SJSA1 (cell line): ENCODE results near the gene DERL3. TPM values are rescaled to one million over a fixed set of nuclear protein-coding genes. Genes with fewer than 3 reads are reported as not detected.

Experiments used
- DNase-seq, 2 experiments: peaks; one replicate each; pipeline ENCODE4 v3.0.0-alpha.2; 2015 to 2020; ENCODE audit warnings: low spot score in 2 of 2, low read depth in 1 of 2
- H3K27ac ChIP-seq: fragments of 250-450 bp; sonication (Bioruptor Pico); 2 replicates; pipeline ENCODE4 v1.5.1; 2020; ENCODE audit warnings: mild to moderate bottlenecking, moderate library complexity
- H3K27me3 ChIP-seq: fragments of 250-450 bp; sonication (Bioruptor Pico); replicated peaks from 2 replicates; pipeline ENCODE4 v1.5.1; 2020; ENCODE audit warnings: mild to moderate bottlenecking, moderate library complexity
- H3K36me3 ChIP-seq: fragments of 250-450 bp; sonication (Bioruptor Pico); 2 replicates; pipeline ENCODE4 v1.5.1; 2020; ENCODE audit warnings: mild to moderate bottlenecking
- H3K4me1 ChIP-seq: fragments of 250-450 bp; sonication (Bioruptor Pico); replicated peaks from 2 replicates; pipeline ENCODE4 v1.6.1; 2021; ENCODE audit warnings: mild to moderate bottlenecking
- H3K4me3 ChIP-seq: fragments of 250-450 bp; sonication (Bioruptor Pico); 2 replicates; pipeline ENCODE4 v1.5.1; 2020; ENCODE audit warnings: mild to moderate bottlenecking
- H3K9me3 ChIP-seq: fragments of 250-450 bp; sonication (Bioruptor Pico); replicated peaks from 2 replicates; pipeline ENCODE4 v1.5.1; 2020; ENCODE audit warnings: mild to moderate bottlenecking
- total RNA-seq: library from RNA; depleted of rRNA; stranded (reverse); fragments of >200 nt; shearing (Covaris generic); gene quantifications from 2 replicates; pipeline ENCODE4 v1.2.3, GENCODE V29; 2014; rRNA removed

DERL3 gene
- total RNA-seq, 1 experiment from 2014 or later: not detected

DNA sequence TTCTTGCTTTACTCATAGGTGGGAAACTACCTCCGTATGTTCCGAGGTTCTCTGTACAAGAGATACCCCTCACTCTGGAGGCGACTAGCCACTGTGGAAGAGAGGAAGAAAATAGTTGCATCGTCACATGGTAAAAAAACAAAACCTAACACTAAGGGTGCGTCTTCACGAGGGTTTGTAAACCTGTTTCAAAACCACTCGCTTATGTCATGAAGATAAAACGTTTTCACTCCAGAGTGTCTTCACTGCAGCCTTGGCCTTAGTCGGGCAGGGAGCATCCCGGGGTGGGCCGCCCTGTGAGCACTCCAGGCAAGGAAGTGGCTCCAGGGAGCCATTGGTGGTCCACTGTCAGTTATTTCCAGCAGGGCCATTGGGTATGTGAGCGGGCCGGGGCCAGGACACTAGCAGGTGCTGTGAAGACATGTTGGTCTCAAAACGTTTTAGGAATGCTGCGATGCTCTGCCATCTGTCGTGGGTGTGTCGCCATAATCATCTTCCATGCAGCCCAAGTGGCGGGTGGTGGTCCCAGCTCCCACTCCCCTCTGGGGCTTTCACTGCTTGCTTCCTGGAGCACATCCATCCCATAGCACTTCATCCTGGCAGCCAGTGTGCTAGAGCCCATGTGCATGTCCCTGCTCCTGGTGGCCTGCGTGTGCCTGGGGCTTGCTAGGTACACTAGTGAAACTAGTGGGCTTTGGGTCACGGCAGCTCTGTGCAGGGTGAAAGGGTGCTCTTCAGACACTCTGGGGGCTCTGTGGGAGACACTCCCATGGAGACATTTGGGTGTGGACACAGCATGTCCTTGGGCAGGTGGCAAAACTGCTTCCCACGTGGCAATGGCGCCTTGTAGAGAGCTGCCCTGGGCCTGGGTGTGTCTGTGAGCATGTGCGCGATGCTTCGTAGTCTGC lies 46.8 kb downstream of the DERL3 start:
- no peak for DNase-seq
- Histone ChIP-seq H3K4me1 (peaks cover 39% of the 10 kb centered on the region), H3K27me3 (no peaks in the 10 kb centered on the region), H3K27ac (no peak overlapping the region; the same call in 1 of the 2 replicates), H3K4me3 (no peak overlapping the region), H3K9me3 (no peaks in the 10 kb centered on the region), H3K36me3 (peaks cover 80% of the 10 kb centered on the region)

DNA sequence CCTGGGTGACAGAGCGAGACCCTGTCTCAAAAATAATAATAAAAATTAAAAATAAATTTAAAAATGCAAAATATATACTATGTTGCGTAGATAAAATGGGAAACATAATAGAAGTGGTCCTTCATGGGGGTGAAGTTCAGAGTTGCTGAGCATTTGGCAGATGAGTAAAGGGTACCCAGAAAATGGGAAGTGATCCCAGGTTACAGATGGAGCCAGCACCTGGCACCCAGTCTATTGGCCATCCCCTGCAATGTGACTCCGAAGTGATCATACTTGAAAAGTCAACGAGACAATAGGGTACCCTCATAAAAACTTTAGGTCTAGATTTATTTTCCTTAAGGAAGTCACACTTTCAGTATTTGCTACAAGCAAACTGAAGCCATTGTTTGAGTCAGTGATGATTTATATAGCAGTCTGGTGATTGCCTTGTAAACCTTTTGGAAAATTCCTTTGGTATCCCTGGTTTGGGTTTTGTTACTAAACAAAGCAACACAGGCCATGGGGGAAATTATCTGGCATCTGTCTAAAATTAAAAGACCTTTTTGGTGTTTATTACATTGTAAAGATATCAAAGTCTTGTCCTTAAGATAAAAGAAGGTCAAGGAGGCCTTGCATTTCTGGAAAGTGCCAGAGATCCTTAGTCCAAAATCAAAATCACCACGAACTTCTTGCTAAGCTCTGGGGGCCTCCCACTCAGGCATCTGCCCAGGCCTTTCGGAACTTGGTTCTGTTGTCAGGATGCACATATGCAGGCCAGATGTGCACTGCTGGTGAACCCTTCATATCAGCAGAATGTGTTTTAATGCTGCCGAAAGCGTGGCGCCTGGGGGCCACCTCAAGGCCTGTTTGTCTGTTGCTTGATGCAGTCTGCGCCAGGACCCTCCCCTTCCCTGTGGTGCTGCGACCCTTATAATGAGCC lies 47.7 kb downstream of the DERL3 start:
- H3K27me3 ChIP-seq: no peaks in the 10 kb centered on the region
- no peak overlapping the region for H3K4me3 ChIP-seq
- peak overlapping the region; percentile 8; the same call in 1 of the 2 replicates for H3K27ac ChIP-seq
- H3K4me1 ChIP-seq: peaks cover 45% of the 10 kb centered on the region
- no peaks in the 10 kb centered on the region for H3K9me3 ChIP-seq
- peak; percentile 57 to 72 for DNase-seq
- peaks cover 74% of the 10 kb centered on the region for H3K36me3 ChIP-seq

DNA sequence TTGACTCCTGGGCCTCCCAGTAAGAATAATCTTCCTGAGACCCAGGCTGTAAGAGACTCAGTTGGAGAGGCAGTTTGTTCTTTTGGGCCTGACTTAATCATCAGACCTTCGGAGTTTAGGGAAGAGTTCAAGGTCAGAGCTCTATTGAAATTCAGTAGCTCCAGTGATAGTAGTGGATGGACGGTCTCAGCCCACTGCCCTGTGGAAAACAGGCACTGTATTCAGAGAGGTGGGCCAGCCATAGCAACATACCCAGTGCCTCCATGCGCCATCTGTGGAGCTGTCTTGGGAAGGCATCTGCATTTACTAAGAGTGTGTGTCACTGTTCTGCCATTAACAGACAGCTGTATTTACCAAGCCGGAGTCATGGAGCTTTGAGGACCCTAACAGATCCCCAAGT lies 49.2 kb downstream of the DERL3 start:
- H3K27ac ChIP-seq: no peak overlapping the region
- H3K27me3 ChIP-seq: no peaks in the 10 kb centered on the region
- no peaks in the 10 kb centered on the region for H3K9me3 ChIP-seq
- H3K36me3 ChIP-seq: peaks cover 63% of the 10 kb centered on the region
- peaks cover 54% of the 10 kb centered on the region for H3K4me1 ChIP-seq
- no peak overlapping the region for H3K4me3 ChIP-seq
- no peak for DNase-seq

DNA sequence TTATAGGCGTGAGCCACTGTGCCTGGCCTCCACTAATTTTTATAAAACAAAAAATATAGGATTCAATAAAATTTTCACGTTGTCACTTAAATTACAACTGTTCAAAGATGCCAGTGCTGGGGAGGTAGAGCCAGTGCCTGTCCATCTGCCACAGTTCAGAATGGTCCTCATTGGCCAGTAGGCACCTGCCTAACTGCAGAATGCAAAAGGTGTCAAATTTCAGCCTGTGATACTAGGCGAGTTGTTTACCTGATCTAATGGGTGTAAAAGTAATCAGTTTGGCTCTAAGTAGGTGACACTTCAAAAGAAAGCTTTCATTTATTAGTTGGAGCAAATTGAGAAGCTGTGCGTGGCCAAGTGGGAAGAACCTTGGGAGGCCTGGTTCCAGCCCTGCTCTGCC lies 49.7 kb downstream of the DERL3 start:
- no peak overlapping the region for H3K4me3 ChIP-seq
- H3K27ac ChIP-seq: no peak overlapping the region
- H3K4me1 ChIP-seq: peaks cover 60% of the 10 kb centered on the region
- peaks cover 58% of the 10 kb centered on the region for H3K36me3 ChIP-seq
- no peaks in the 10 kb centered on the region for H3K27me3 ChIP-seq
- no peak for DNase-seq
- H3K9me3 ChIP-seq: no peaks in the 10 kb centered on the region

DNA sequence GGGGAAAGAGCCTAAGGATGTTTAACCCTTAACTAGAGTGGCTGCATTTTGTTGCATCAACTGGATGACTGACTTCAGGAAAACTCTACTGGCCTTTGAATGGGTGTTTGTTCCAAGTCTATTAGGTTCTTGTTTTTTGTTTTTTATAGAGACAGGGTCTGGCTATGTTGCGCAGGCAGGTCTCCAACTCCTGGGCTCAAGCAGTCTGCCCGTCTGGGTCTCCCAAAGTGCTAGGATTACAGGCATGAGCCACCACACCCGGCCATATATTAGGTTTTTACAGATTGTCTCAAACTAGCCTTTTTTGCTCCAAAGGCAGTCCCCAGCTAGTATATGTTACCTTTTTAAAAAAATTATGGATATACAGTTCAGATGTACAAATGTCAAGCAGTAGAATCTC lies 50.9 kb downstream of the DERL3 start:
- no peak for DNase-seq
- peaks cover 45% of the 10 kb centered on the region for H3K36me3 ChIP-seq
- no peaks in the 10 kb centered on the region for H3K9me3 ChIP-seq
- H3K27ac ChIP-seq: no peak overlapping the region
- H3K4me1 ChIP-seq: peaks cover 68% of the 10 kb centered on the region
- no peaks in the 10 kb centered on the region for H3K27me3 ChIP-seq
- peak overlapping the region; percentile 98 for H3K4me3 ChIP-seq

- Histone ChIP-seq H3K27me3 (no peaks in the 10 kb centered on the region), H3K9me3 (no peaks in the 10 kb centered on the region), H3K36me3 (peaks cover 42% of the 10 kb centered on the region), H3K4me1 (peaks cover 68% of the 10 kb centered on the region), H3K27ac (no peak overlapping the region), H3K4me3 (peak overlapping the region; percentile 98)
- DNase-seq: no peak
Observed at GRCh38 chr22:23787600-23787896, 51.3 kb downstream of the DERL3 start.

DNA sequence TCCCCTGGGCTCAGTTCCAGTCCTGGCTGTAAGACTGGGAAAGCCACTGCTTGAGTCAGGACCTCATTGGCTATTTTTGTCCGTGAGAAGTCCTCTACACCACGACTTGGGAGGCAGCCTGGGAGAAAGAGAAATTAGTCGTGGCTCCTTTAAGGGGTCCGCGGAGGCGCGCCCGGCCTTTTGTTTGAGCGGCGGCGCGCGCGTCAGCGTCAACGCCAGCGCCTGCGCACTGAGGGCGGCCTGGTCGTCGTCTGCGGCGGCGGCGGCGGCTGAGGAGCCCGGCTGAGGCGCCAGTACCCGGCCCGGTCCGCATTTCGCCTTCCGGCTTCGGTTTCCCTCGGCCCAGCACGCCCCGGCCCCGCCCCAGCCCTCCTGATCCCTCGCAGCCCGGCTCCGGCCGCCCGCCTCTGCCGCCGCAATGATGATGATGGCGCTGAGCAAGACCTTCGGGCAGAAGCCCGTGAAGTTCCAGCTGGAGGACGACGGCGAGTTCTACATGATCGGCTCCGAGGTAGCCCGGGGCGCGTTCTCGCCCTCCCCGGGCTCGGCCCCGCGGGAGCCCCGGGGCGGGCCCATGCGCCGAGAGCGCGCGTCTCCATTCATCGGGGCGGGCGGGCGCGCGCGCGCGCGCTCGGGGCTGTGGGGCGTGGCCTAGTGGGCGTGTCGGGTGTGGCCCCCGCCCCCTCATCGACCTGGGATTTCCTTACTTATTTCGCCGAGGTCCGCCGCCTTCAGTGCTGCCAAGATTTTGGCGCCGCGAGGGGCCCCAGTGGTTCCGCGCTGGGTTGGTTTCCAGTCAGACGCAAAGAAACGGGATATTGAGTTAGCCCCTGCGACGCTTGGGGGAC lies 51.8 kb downstream of the DERL3 start, which contains the start of gene SMARCB1:
Gene SMARCB1, plus strand, starts transcription at position 215 of the 848 bp plus-strand sequence. Its CDS starts 204 bp downstream, at position 419.
- Histone ChIP-seq H3K4me1 (peaks cover 67% of the 10 kb centered on the region), H3K27me3 (no peaks in the 10 kb centered on the region), H3K4me3 (peak within 1 kb of the TSS; percentile 98), H3K27ac (peak within 1 kb of the TSS; percentile 99), H3K36me3 (peaks cover 36% of the 10 kb centered on the region), H3K9me3 (no peaks in the 10 kb centered on the region)
- peak; percentile 92 to 93 for DNase-seq

DNA sequence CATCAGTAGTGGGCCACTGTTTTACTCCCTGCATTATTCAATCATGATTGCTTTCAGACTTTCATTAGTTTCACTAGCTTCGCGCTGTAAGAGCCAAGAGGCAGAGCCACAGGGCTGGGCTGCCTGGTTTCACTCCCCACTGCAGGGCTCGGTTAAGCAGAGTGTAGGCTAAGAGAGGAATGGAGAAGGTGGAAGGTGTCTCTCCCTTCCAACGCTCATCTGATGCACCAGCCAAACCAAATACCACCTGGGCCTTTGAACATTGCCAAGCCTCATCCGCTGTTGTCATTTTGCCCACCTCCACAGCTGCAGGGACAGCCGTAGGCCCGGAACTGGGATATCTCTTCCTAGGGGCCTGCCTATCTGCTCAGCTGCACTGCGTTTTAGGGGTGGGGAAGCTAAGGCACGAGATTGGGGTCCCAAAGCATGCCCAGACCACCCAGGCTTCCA lies 52.5 kb downstream of the DERL3 start:
- H3K36me3 ChIP-seq: peaks cover 29% of the 10 kb centered on the region
- peak overlapping the region; percentile 98 for H3K4me3 ChIP-seq
- peaks cover 67% of the 10 kb centered on the region for H3K4me1 ChIP-seq
- no peaks in the 10 kb centered on the region for H3K9me3 ChIP-seq
- DNase-seq: no peak
- no peaks in the 10 kb centered on the region for H3K27me3 ChIP-seq
- peak overlapping the region; percentile 99 for H3K27ac ChIP-seq

Other genes with a start within 250 kb of the DERL3 start
- gene DRICH1, start 206.7 kb downstream of the DERL3 start, total RNA-seq: not detected in 2 replicates
- gene RGL4, start 148.0 kb downstream of the DERL3 start, total RNA-seq: not detected in 2 replicates
- 1.8 and 4.3 TPM in 2 replicates for gene ZNF70, start 87.9 kb downstream of the DERL3 start, total RNA-seq
- not detected in 2 replicates for gene VPREB3, start 84.6 kb downstream of the DERL3 start, total RNA-seq
- not detected in 2 replicates for gene C22orf15, start 76.0 kb downstream of the DERL3 start, total RNA-seq
- 6.4 and 47.7 TPM in 2 replicates for gene CHCHD10, start 71.0 kb downstream of the DERL3 start, total RNA-seq
- 14.5 and 32.4 TPM in 2 replicates for gene MMP11, start 66.2 kb downstream of the DERL3 start, total RNA-seq
- gene SMARCB1, start 52.0 kb downstream of the DERL3 start, total RNA-seq: 91.8 and 121 TPM in 2 replicates
- gene SLC2A11, start 18.9 kb upstream of the DERL3 start, total RNA-seq: 0.50 and 3.0 TPM in 2 replicates
- gene MIF, start 55.4 kb upstream of the DERL3 start, total RNA-seq: 110 and 155 TPM in 2 replicates
- gene GSTT2B, start 122.2 kb upstream of the DERL3 start, total RNA-seq: 17.0 and 17.8 TPM in 2 replicates
- gene DDTL, start 127.9 kb upstream of the DERL3 start, total RNA-seq: 1.1 TPM in 1 of 2 replicates, not detected in the other
- 58.7 and 86.0 TPM in 2 replicates for gene DDT, start 135.4 kb upstream of the DERL3 start, total RNA-seq
- 1.2 TPM in 1 of 2 replicates, not detected in the other for gene GSTT2, start 141.1 kb upstream of the DERL3 start, total RNA-seq
- gene GSTT4, start 166.4 kb upstream of the DERL3 start, total RNA-seq: not detected in 2 replicates
- gene CABIN1, start 172.3 kb upstream of the DERL3 start, total RNA-seq: 30.1 and 35.1 TPM in 2 replicates